ENCODE data around the gene CROCC2. TPM values are rescaled to one million over a fixed set of nuclear protein-coding genes. Genes with fewer than 3 reads are reported as not detected.

CROCC2 gene
- total RNA-seq, 4 donors from 2014 or later = 0.07 TPM; not detected in 3

GRCh38 chr2:241040081-241040803, 134.1 kb downstream of the CROCC2 start:
- DNase-seq = no peak
- H3K27ac ChIP-seq = no peak overlapping the region
- H3K36me3 ChIP-seq = peaks cover 0 to 65% of the 10 kb centered on the region in 2 donors
- H3K4me3 ChIP-seq = no peak overlapping the region
- no peaks in the 10 kb centered on the region for H3K9me3 ChIP-seq
- intact Hi-C loops (cut with DNase I; ENCODE audit: low total_unique reads) = no loop called here
- no peak for ATAC-seq
- H3K4me1 ChIP-seq = no peaks in the 10 kb centered on the region
- no peaks in the 10 kb centered on the region for H3K27me3 ChIP-seq
- no peak for TF ChIP-seq POLR2A (IDR thresholded peaks at IDR 0.05)
- no peak for TF ChIP-seq CTCF (IDR thresholded peaks at IDR 0.05 in 4 of 5, conservative IDR thresholded peaks at IDR 0.05 in 1 of 5)
- in situ Hi-C loops (cut with MboI; ENCODE audit: low sequenced_read_pairs in 4 of 4) = no loop called here

GRCh38 chr2:241041589-241042158, 135.5 kb downstream of the CROCC2 start:
- no peak overlapping the region for H3K27ac ChIP-seq
- H3K4me3 ChIP-seq = no peak overlapping the region

More at GRCh38 chr2:241041589-241042158, 135.5 kb downstream of the CROCC2 start:
- H3K36me3 ChIP-seq = peaks cover 0 to 65% of the 10 kb centered on the region in 2 donors
- no peaks in the 10 kb centered on the region for H3K27me3 ChIP-seq
- ATAC-seq (no peak), DNase-seq (no peak)
- TF ChIP-seq CTCF (IDR thresholded peaks at IDR 0.05 in 4 of 5, conservative IDR thresholded peaks at IDR 0.05 in 1 of 5) = no peak
- no peak for TF ChIP-seq POLR2A (IDR thresholded peaks at IDR 0.05)
- intact Hi-C loops (cut with DNase I; ENCODE audit: low total_unique reads) (no loop called here), in situ Hi-C loops (cut with MboI; ENCODE audit: low sequenced_read_pairs in 4 of 4) (no loop called here)
- no peaks in the 10 kb centered on the region for H3K9me3 ChIP-seq
- no peaks in the 10 kb centered on the region for H3K4me1 ChIP-seq

Other genes with a start within 250 kb of the CROCC2 start
- gene AQP12B, start 223.5 kb upstream of the CROCC2 start, total RNA-seq = not detected
- not detected for gene AQP12A, start 214.5 kb upstream of the CROCC2 start, total RNA-seq
- under 1 TPM in 3 of 4 donors, not detected in 1; 0.05 to 0.33 (median 0.09) TPM for gene KIF1A, start 86.1 kb upstream of the CROCC2 start, total RNA-seq
- gene AGXT, start 37.5 kb upstream of the CROCC2 start, total RNA-seq = 1 to 10 TPM in 2 of 4 donors, not detected in 2; 1.7 to 3.3 TPM
- gene MAB21L4, start 10.2 kb upstream of the CROCC2 start, total RNA-seq = not detected
- gene SNED1, start 92.3 kb downstream of the CROCC2 start, total RNA-seq = 10 to 100 TPM; 16.4 to 56.2 (median 43.5) TPM
- gene MTERF4, start 196.0 kb downstream of the CROCC2 start, total RNA-seq = 10 to 100 TPM; 21.8 to 49.3 (median 37.0) TPM
- under 1 TPM; 0.10 to 0.36 (median 0.28) TPM for gene PASK, start 243.1 kb downstream of the CROCC2 start, total RNA-seq
- 10 to 100 TPM; 58.6 to 87.8 (median 67.2) TPM for gene PPP1R7, start 244.1 kb downstream of the CROCC2 start, total RNA-seq